H9 (cell line): Measurements from ENCODE around the gene DSC1. TPM values are rescaled to one million over a fixed set of nuclear protein-coding genes. Genes with fewer than 3 reads are reported as not detected.

Source experiments
- DNase-seq: peaks from one replicate; pipeline ENCODE4 v3.0.0-alpha.2; 2017
- H2AFZ ChIP-seq: one replicate; pipeline ENCODE4 v1.6.1; 2013; ENCODE audit warnings: mild to moderate bottlenecking, low read length, control low read depth, moderate library complexity
- H2AK5ac ChIP-seq: 2 replicates; pipeline ENCODE4 v1.6.1; 2013; ENCODE audit warnings: low read length, control low read depth, mixed read lengths; ENCODE audit not compliant: insufficient read length
- H2BK120ac ChIP-seq: one replicate; pipeline ENCODE4 v1.6.1; 2013; ENCODE audit warnings: low read depth, mild to moderate bottlenecking, low read length, control low read depth, inconsistent platforms; ENCODE audit not compliant: poor library complexity, severe bottlenecking
- H2BK12ac ChIP-seq: 2 replicates; pipeline ENCODE4 v1.6.1; 2013; ENCODE audit warnings: low read length, control low read depth, mixed read lengths, low read depth; ENCODE audit not compliant: insufficient read length
- H2BK15ac ChIP-seq: 2 replicates; pipeline ENCODE4 v1.6.1; 2013; ENCODE audit warnings: low read depth, low read length, control low read depth
- H2BK20ac ChIP-seq: one replicate; pipeline ENCODE4 v1.6.1; 2013; ENCODE audit warnings: low read depth, mild to moderate bottlenecking, low read length, control low read depth, inconsistent platforms; ENCODE audit not compliant: poor library complexity, severe bottlenecking
- H2BK5ac ChIP-seq: 2 replicates; pipeline ENCODE4 v1.6.1; 2013; ENCODE audit warnings: low read length, control low read depth, mixed read lengths; ENCODE audit not compliant: insufficient read length
- H3K14ac ChIP-seq: 2 replicates; pipeline ENCODE4 v1.6.1; 2013; ENCODE audit warnings: low read length, control low read depth; ENCODE audit not compliant: insufficient read depth
- H3K18ac ChIP-seq: 2 replicates; pipeline ENCODE4 v1.6.1; 2013; ENCODE audit warnings: low read depth, mild to moderate bottlenecking, mixed read lengths, low read length, control low read depth; ENCODE audit not compliant: insufficient read length
- H3K23ac ChIP-seq: 2 replicates; pipeline ENCODE4 v1.6.1; 2013; ENCODE audit warnings: low read length, control low read depth, mixed read lengths, low read depth; ENCODE audit not compliant: insufficient read length
- H3K23me2 ChIP-seq: 2 replicates; pipeline ENCODE4 v1.6.1; 2013; ENCODE audit warnings: low read depth, mild to moderate bottlenecking, mixed read lengths, low read length, control low read depth; ENCODE audit not compliant: insufficient read length, poor library complexity, severe bottlenecking
- H3K27ac ChIP-seq: 2 replicates; pipeline ENCODE4 v1.5.1; 2013; ENCODE audit warnings: low read length, control low read depth, mixed read lengths, low read depth; ENCODE audit not compliant: insufficient read length
- H3K27me3 ChIP-seq: 2 replicates; pipeline ENCODE4 v1.6.1; 2013; ENCODE audit warnings: low read length, control low read depth, inconsistent platforms; ENCODE audit not compliant: insufficient read depth
- H3K4ac ChIP-seq: 2 replicates; pipeline ENCODE4 v1.6.1; 2013; ENCODE audit warnings: low read depth, mild to moderate bottlenecking, control low read depth, inconsistent platforms, low read length, moderate library complexity
- H3K4me1 ChIP-seq: 2 replicates; pipeline ENCODE4 v1.6.1; 2013; ENCODE audit warnings: low read length, control low read depth, inconsistent platforms; ENCODE audit not compliant: insufficient read depth
- H3K4me2 ChIP-seq: 2 replicates; pipeline ENCODE4 v1.6.1; 2013; ENCODE audit warnings: low read length, control low read depth, mixed read lengths; ENCODE audit not compliant: insufficient read length, insufficient read depth
- H3K56ac ChIP-seq: 2 replicates; pipeline ENCODE4 v1.6.1; 2013; ENCODE audit warnings: low read depth, mild to moderate bottlenecking, mixed read lengths, low read length, control low read depth; ENCODE audit not compliant: insufficient read length
- H3K79me1 ChIP-seq: 2 replicates; pipeline ENCODE4 v1.6.1; 2013; ENCODE audit warnings: low read depth, mild to moderate bottlenecking, moderate library complexity, low read length, control low read depth, inconsistent platforms; ENCODE audit not compliant: insufficient read depth, poor library complexity, severe bottlenecking
- H3K79me2 ChIP-seq: 2 replicates; pipeline ENCODE4 v1.6.1; 2013; ENCODE audit warnings: low read length, control low read depth, inconsistent platforms; ENCODE audit not compliant: insufficient read depth
- H3K9ac ChIP-seq: 2 replicates; pipeline ENCODE4 v1.6.1; 2013; ENCODE audit warnings: low read length, control low read depth, mixed read lengths; ENCODE audit not compliant: insufficient read length; ENCODE audit errors: extremely low read depth
- H3K9me3 ChIP-seq: one replicate; pipeline ENCODE4 v1.6.1; 2013; ENCODE audit warnings: low read depth, low read length, inconsistent platforms; ENCODE audit not compliant: control insufficient read depth
- H3T11ph ChIP-seq: one replicate; pipeline ENCODE4 v1.6.1; 2013; ENCODE audit warnings: mild to moderate bottlenecking, low read length, control low read depth, inconsistent platforms
- H4K20me1 ChIP-seq: one replicate; pipeline ENCODE4 v1.6.1; 2013; ENCODE audit not compliant: control insufficient read depth, insufficient read length, insufficient read depth
- H4K5ac ChIP-seq: 2 replicates; pipeline ENCODE4 v1.6.1; 2013; ENCODE audit warnings: low read depth, mild to moderate bottlenecking, mixed read lengths, low read length, control low read depth; ENCODE audit not compliant: insufficient read length
- H4K8ac ChIP-seq: replicated peaks from 2 replicates; pipeline ENCODE4 v1.6.1; 2013; ENCODE audit warnings: low read length, control low read depth, mixed read lengths, low read depth; ENCODE audit not compliant: insufficient read length
- H4K91ac ChIP-seq: 2 replicates; pipeline ENCODE4 v1.6.1; 2013; ENCODE audit warnings: low read depth, mild to moderate bottlenecking, moderate library complexity, mixed read lengths, low read length, control low read depth; ENCODE audit not compliant: insufficient read length
- H3K27ac Mint-ChIP-seq, 3 experiments: 2 replicates in 2 of 3; 3 replicates in 1 of 3; pipeline ENCODE4 v1.8.0; 2020 to 2021; ENCODE audit warnings: mixed read lengths in 3 of 3, mild to moderate bottlenecking in 1 of 3, moderate library complexity in 1 of 3
- H3K27me3 Mint-ChIP-seq: 2 replicates; pipeline ENCODE4 v1.8.0; 2021; ENCODE audit warnings: low read depth, mild to moderate bottlenecking, moderate library complexity, mixed read lengths
- H3K36me3 Mint-ChIP-seq, 3 experiments: 2 replicates in 2 of 3; 3 replicates in 1 of 3; pipeline ENCODE4 v1.8.0; 2020 to 2021; ENCODE audit warnings: low read depth in 3 of 3, mixed read lengths in 3 of 3; ENCODE audit not compliant: insufficient read depth in 1 of 3
- H3K4me1 Mint-ChIP-seq, 2 experiments: 2 replicates each; pipeline ENCODE4 v1.8.0; 2020; ENCODE audit warnings: mixed read lengths in 2 of 2
- H3K4me3 Mint-ChIP-seq, 2 experiments: 2 replicates in 1 of 2; 3 replicates in 1 of 2; pipeline ENCODE4 v1.8.0; 2020 to 2021; ENCODE audit warnings: mild to moderate bottlenecking in 2 of 2, mixed read lengths in 2 of 2, moderate library complexity in 1 of 2
- H3K9me3 Mint-ChIP-seq, 2 experiments: 2 replicates in 1 of 2; 3 replicates in 1 of 2; pipeline ENCODE4 v1.8.0; 2020; ENCODE audit warnings: mild to moderate bottlenecking in 2 of 2, mixed read lengths in 2 of 2, moderate library complexity in 1 of 2
- WGBS: extraction: QIAGEN DNeasy Blood & Tissue Kit; methylation state at CpG from one replicate; pipeline ENCODE4 v1.1.7; 2013; ENCODE audit warnings: missing lambda C conversion rate, low lambda C conversion rate, mixed read lengths; ENCODE audit not compliant: insufficient read length; ENCODE audit errors: extremely low coverage; 5-methylcytosine and 5-hydroxymethylcytosine counted together
- total RNA-seq: library from RNA; stranded (reverse); gene quantifications from 2 replicates; pipeline ENCODE4 v1.2.1, GENCODE V29; 2021
- TF ChIP-seq, protein P1 (sequence below): fragments of 200-600 bp; sonication (generic); conservative IDR thresholded peaks from 3 replicates; pipeline ENCODE4 v1.8.0; 2021; ENCODE audit warnings: antibody characterized with exemption, mild to moderate bottlenecking

Gene DSC1
- total RNA-seq, 1 experiment from 2014 or later = not detected

DNA sequence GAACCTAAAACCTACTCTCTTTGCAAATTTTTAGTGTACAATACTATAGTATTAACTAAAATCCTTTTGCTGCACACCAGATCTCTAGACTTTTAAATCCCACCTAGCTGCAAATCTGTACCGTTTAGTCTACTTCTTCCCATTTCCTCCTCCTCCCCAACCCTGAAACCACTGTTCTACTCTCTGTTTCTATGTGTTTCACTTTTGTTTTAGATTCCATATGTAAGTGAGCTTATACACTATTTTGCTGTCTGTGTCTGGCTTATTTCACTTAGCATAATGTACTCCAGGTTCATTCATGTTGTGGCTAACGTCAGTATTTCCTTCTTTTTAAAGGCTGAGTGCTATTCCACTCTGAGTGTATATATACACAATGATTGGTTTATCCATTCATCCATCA lies 42.1 kb downstream of the DSC1 start:
- Mint-ChIP-seq H3K27ac (no peak overlapping the region), H3K4me1 (peaks cover 11 to 14% of the 10 kb centered on the region in 2 experiments), H3K9me3 (peaks cover 0 to under 1% of the 10 kb centered on the region in 2 experiments; a peak in 1 of 5 replicates), H3K4me3 (no peak overlapping the region), H3K36me3 (no peaks in the 10 kb centered on the region), H3K27me3 (no peaks in the 10 kb centered on the region)
- no peak overlapping the region for H2AK5ac ChIP-seq
- WGBS = no CpG with 5 or more reads among the region's 2 CpGs
- no peak overlapping the region for H3K56ac ChIP-seq
- H3K9me3 ChIP-seq = no peaks in the 10 kb centered on the region
- H3T11ph ChIP-seq = no peak overlapping the region
- H2BK120ac ChIP-seq = no peak overlapping the region
- H3K4me2 ChIP-seq = no peak overlapping the region
- H3K79me1 ChIP-seq = no peaks in the 10 kb centered on the region
- no peak overlapping the region for H3K23ac ChIP-seq
- H2AFZ ChIP-seq = no peak overlapping the region
- H4K5ac ChIP-seq = no peak overlapping the region
- H3K79me2 ChIP-seq = no peaks in the 10 kb centered on the region
- H3K18ac ChIP-seq = no peak overlapping the region
- TF ChIP-seq, protein P1, sequence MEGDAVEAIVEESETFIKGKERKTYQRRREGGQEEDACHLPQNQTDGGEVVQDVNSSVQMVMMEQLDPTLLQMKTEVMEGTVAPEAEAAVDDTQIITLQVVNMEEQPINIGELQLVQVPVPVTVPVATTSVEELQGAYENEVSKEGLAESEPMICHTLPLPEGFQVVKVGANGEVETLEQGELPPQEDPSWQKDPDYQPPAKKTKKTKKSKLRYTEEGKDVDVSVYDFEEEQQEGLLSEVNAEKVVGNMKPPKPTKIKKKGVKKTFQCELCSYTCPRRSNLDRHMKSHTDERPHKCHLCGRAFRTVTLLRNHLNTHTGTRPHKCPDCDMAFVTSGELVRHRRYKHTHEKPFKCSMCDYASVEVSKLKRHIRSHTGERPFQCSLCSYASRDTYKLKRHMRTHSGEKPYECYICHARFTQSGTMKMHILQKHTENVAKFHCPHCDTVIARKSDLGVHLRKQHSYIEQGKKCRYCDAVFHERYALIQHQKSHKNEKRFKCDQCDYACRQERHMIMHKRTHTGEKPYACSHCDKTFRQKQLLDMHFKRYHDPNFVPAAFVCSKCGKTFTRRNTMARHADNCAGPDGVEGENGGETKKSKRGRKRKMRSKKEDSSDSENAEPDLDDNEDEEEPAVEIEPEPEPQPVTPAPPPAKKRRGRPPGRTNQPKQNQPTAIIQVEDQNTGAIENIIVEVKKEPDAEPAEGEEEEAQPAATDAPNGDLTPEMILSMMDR = no peak
- H3K14ac ChIP-seq = no peak overlapping the region
- H4K8ac ChIP-seq = no peak overlapping the region
- H2BK5ac ChIP-seq = no peak overlapping the region
- no peak overlapping the region for H3K9ac ChIP-seq
- H3K4ac ChIP-seq = no peak overlapping the region
- H2BK12ac ChIP-seq = no peak overlapping the region
- no peaks in the 10 kb centered on the region for H4K20me1 ChIP-seq
- no peaks in the 10 kb centered on the region for H3K27me3 ChIP-seq
- no peak overlapping the region for H4K91ac ChIP-seq
- H2BK20ac ChIP-seq = no peak overlapping the region
- peaks cover 6% of the 10 kb centered on the region; the same call in 1 of the 2 replicates for H3K4me1 ChIP-seq
- H2BK15ac ChIP-seq = no peak overlapping the region
- no peaks in the 10 kb centered on the region for H3K23me2 ChIP-seq
- DNase-seq = no peak
- H3K27ac ChIP-seq = no peak overlapping the region
